Suprapubic skin (tissue), 3 donors: Measurements from ENCODE around the gene TXNIP.

Experiments
- CTCF ChIP-seq, 2 donors: fragments of 200-600 bp in 1 of 2; fragments of 450-650 bp in 1 of 2; sonication (generic) in 1 of 2; IDR thresholded peaks; one replicate each; pipeline ENCODE4 v1.5.1; 2016 to 2019; ENCODE audit warnings: antibody characterized with exemption in 2 of 2, mild to moderate bottlenecking in 1 of 2, moderate library complexity in 1 of 2
- POLR2A ChIP-seq, 2 donors: fragments of 450-650 bp; IDR thresholded peaks; one replicate each; pipeline ENCODE4 v1.6.1; 2017; ENCODE audit warnings: antibody characterized with exemption in 2 of 2, mild to moderate bottlenecking in 2 of 2, moderate library complexity in 2 of 2

- TF ChIP-seq CTCF (IDR thresholded peaks at IDR 0.05) (no peak), POLR2A (IDR thresholded peaks at IDR 0.05) (no peak)
Observed at GRCh38 chr1:145947551-145947950, 48.8 kb downstream of the TXNIP start.
